Nephron progenitor cell (in vitro differentiated cells): ENCODE results near the gene ROR1.

Experiments used
- DNase-seq: peaks from one replicate; pipeline ENCODE4 v3.0.0; 2021
- H3K27ac Mint-ChIP-seq: 2 replicates; pipeline ENCODE4 v1.8.0; 2021; ENCODE audit warnings: mild to moderate bottlenecking, moderate library complexity, mixed read lengths
- H3K27me3 Mint-ChIP-seq: 2 replicates; pipeline ENCODE4 v1.8.0; 2021; ENCODE audit warnings: mild to moderate bottlenecking, low read depth, mixed read lengths; ENCODE audit not compliant: poor library complexity
- H3K36me3 Mint-ChIP-seq: 2 replicates; pipeline ENCODE4 v1.8.0; 2021; ENCODE audit warnings: low read depth, mixed read lengths
- H3K4me1 Mint-ChIP-seq: 2 replicates; pipeline ENCODE4 v1.8.0; 2021; ENCODE audit warnings: mixed read lengths
- H3K4me3 Mint-ChIP-seq: 2 replicates; pipeline ENCODE4 v1.8.0; 2021; ENCODE audit warnings: mild to moderate bottlenecking, moderate library complexity, mixed read lengths
- H3K9me3 Mint-ChIP-seq: 2 replicates; pipeline ENCODE4 v1.8.0; 2021; ENCODE audit warnings: mild to moderate bottlenecking, moderate library complexity, mixed read lengths
- TF ChIP-seq, protein P1 (sequence below): fragments of 200-600 bp; sonication (generic); IDR thresholded peaks from 2 replicates; pipeline ENCODE4 v1.5.0; 2021; ENCODE audit warnings: antibody characterized with exemption

ROR1 gene

GRCh38 chr1:64021066-64021465 lies 247.2 kb downstream of the ROR1 start:
- Mint-ChIP-seq H3K4me3 (no peak overlapping the region), H3K9me3 (no peaks in the 10 kb centered on the region), H3K27me3 (no peaks in the 10 kb centered on the region), H3K27ac (no peak overlapping the region), H3K4me1 (no peaks in the 10 kb centered on the region), H3K36me3 (no peaks in the 10 kb centered on the region)
- no peak for DNase-seq
- TF ChIP-seq, protein P1, sequence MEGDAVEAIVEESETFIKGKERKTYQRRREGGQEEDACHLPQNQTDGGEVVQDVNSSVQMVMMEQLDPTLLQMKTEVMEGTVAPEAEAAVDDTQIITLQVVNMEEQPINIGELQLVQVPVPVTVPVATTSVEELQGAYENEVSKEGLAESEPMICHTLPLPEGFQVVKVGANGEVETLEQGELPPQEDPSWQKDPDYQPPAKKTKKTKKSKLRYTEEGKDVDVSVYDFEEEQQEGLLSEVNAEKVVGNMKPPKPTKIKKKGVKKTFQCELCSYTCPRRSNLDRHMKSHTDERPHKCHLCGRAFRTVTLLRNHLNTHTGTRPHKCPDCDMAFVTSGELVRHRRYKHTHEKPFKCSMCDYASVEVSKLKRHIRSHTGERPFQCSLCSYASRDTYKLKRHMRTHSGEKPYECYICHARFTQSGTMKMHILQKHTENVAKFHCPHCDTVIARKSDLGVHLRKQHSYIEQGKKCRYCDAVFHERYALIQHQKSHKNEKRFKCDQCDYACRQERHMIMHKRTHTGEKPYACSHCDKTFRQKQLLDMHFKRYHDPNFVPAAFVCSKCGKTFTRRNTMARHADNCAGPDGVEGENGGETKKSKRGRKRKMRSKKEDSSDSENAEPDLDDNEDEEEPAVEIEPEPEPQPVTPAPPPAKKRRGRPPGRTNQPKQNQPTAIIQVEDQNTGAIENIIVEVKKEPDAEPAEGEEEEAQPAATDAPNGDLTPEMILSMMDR, result no peak

- no peak for DNase-seq
- TF ChIP-seq, protein P1, result no peak
- Mint-ChIP-seq H3K27me3 (peaks cover 4% of the 10 kb centered on the region), H3K4me1 (no peaks in the 10 kb centered on the region), H3K36me3 (peaks cover 10% of the 10 kb centered on the region), H3K4me3 (no peak overlapping the region), H3K9me3 (peaks cover 19% of the 10 kb centered on the region), H3K27ac (no peak overlapping the region)
Observed at GRCh38 chr1:64025051-64025450, 251.2 kb downstream of the ROR1 start.

- Mint-ChIP-seq H3K27ac (no peak overlapping the region), H3K9me3 (peaks cover 19% of the 10 kb centered on the region), H3K4me1 (no peaks in the 10 kb centered on the region), H3K36me3 (peaks cover 10% of the 10 kb centered on the region), H3K4me3 (no peak overlapping the region), H3K27me3 (peaks cover 4% of the 10 kb centered on the region)
- no peak for DNase-seq
- TF ChIP-seq, protein P1, result no peak
Observed at GRCh38 chr1:64029037-64029436, 255.2 kb downstream of the ROR1 start.

- TF ChIP-seq, protein P1, result no peak
- DNase-seq, result no peak
- Mint-ChIP-seq H3K4me1 (no peaks in the 10 kb centered on the region), H3K36me3 (peaks cover 10% of the 10 kb centered on the region), H3K27me3 (peaks cover 4% of the 10 kb centered on the region), H3K9me3 (peaks cover 19% of the 10 kb centered on the region), H3K27ac (no peak overlapping the region), H3K4me3 (no peak overlapping the region)
Observed at GRCh38 chr1:64030411-64030810, 256.6 kb downstream of the ROR1 start.

GRCh38 chr1:64031236-64031635 lies 257.4 kb downstream of the ROR1 start:
- H3K27me3 Mint-ChIP-seq, result peaks cover 4% of the 10 kb centered on the region
- TF ChIP-seq, protein P1, result no peak
- H3K27ac Mint-ChIP-seq, result no peak overlapping the region
- no peak overlapping the region for H3K4me3 Mint-ChIP-seq
- peaks cover 19% of the 10 kb centered on the region for H3K9me3 Mint-ChIP-seq
- no peak for DNase-seq
- H3K4me1 Mint-ChIP-seq, result no peaks in the 10 kb centered on the region
- peaks cover 10% of the 10 kb centered on the region for H3K36me3 Mint-ChIP-seq

DNA sequence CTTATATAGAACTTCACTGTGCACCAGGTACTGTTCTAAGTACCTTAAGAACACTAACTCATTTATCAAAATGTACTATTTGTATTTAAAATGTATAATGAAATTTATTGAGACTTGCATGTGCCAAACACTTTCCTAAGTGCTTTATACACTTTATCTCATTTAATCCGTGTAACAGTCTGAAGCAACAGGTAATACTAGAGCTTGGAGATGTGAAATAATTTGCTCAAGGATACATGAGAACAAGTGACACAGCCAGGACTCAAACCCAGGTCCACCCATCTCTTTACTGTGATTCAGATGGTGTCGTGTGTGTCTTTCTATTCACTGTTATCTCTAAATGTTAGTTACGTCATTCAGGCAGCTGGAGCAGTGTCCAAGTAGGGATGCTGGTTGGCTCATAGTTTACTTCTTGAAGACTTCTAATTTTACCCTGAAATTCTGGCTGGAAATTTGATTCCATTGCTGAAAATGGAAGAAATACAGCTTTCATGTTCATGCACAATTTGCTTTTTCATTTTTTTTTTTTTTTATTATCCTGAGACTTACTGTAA lies 259.9 kb downstream of the ROR1 start:
- TF ChIP-seq, protein P1, result no peak
- Mint-ChIP-seq H3K9me3 (peaks cover 7% of the 10 kb centered on the region), H3K27me3 (peaks cover 4% of the 10 kb centered on the region), H3K4me1 (peaks cover 14% of the 10 kb centered on the region), H3K36me3 (peaks cover 10% of the 10 kb centered on the region), H3K4me3 (no peak overlapping the region), H3K27ac (no peak overlapping the region)
- DNase-seq, result no peak
